DOHH2 (cell line): ENCODE data around the gene EPG5.

Source experiments
- H3F3A ChIP-seq: fragments of 200-600 bp; sonication (generic), shearing (Covaris generic); 2 replicates; pipeline ENCODE4 v1.6.0; 2016; ENCODE audit warnings: antibody characterized with exemption, mild to moderate bottlenecking; ENCODE audit not compliant: control insufficient read depth, insufficient read depth
- H3K27ac ChIP-seq: fragments of 200-600 bp; sonication (generic); 2 replicates; pipeline ENCODE4 v1.5.1; 2014; ENCODE audit warnings: low read depth, mild to moderate bottlenecking, low read length, moderate library complexity
- H3K27me3 ChIP-seq: fragments of 200-600 bp; sonication (generic); 2 replicates; pipeline ENCODE4 v1.6.1; 2014; ENCODE audit warnings: mild to moderate bottlenecking, low read length, mixed read lengths; ENCODE audit not compliant: control insufficient read depth
- H3K36me3 ChIP-seq: fragments of 200-600 bp; sonication (generic); 2 replicates; pipeline ENCODE4 v1.6.1; 2014; ENCODE audit warnings: mild to moderate bottlenecking, low read length, moderate library complexity, mixed read lengths; ENCODE audit not compliant: control insufficient read depth
- H3K4me1 ChIP-seq: fragments of 200-600 bp; sonication (generic); 2 replicates; pipeline ENCODE4 v1.6.1; 2014; ENCODE audit warnings: mild to moderate bottlenecking, low read length, mixed read lengths; ENCODE audit not compliant: control insufficient read depth
- H3K4me2 ChIP-seq: fragments of 200-600 bp; sonication (generic); 2 replicates; pipeline ENCODE4 v1.6.0; 2014; ENCODE audit warnings: mild to moderate bottlenecking, low read length, moderate library complexity
- H3K4me3 ChIP-seq: fragments of 200-600 bp; sonication (generic); 2 replicates; pipeline ENCODE4 v1.5.1; 2014; ENCODE audit warnings: mild to moderate bottlenecking, low read length, mixed read lengths
- H3K79me2 ChIP-seq: fragments of 200-600 bp; sonication (generic); 2 replicates; pipeline ENCODE4 v1.6.1; 2014; ENCODE audit warnings: mild to moderate bottlenecking, low read length, mixed read lengths; ENCODE audit not compliant: control insufficient read depth
- H3K9me2 ChIP-seq: fragments of 200-600 bp; sonication (generic); replicated peaks from 2 replicates; pipeline ENCODE4 v1.6.1; 2014; ENCODE audit warnings: mild to moderate bottlenecking, low read length, mixed read lengths; ENCODE audit not compliant: control insufficient read depth
- H3K9me3 ChIP-seq: fragments of 200-600 bp; sonication (generic); 2 replicates; pipeline ENCODE4 v1.6.1; 2014; ENCODE audit warnings: antibody characterized with exemption, low read length, mixed read lengths; ENCODE audit not compliant: control insufficient read depth, insufficient read depth
- H4K20me1 ChIP-seq: fragments of 200-600 bp; sonication (generic); 2 replicates; pipeline ENCODE4 v1.6.0; 2014; ENCODE audit warnings: low read depth, mild to moderate bottlenecking, antibody characterized with exemption, low read length, moderate library complexity; ENCODE audit not compliant: control insufficient read depth, insufficient read depth
- CTCF ChIP-seq: fragments of 200-600 bp; sonication (generic); IDR thresholded peaks from one replicate; pipeline ENCODE4 v1.5.1; 2014; ENCODE audit warnings: antibody characterized with exemption, mild to moderate bottlenecking, low read depth, low read length; ENCODE audit not compliant: poor library complexity, severe bottlenecking
- EZH2phosphoT487 ChIP-seq: fragments of 200-600 bp; sonication (generic); IDR thresholded peaks from 2 replicates; pipeline ENCODE4 v1.6.1; 2017; ENCODE audit warnings: borderline replicate concordance, mild to moderate bottlenecking, antibody characterized with exemption, low read length, moderate library complexity, mixed read lengths

The EPG5 gene

GRCh38 chr18:45981821-45982220 is 14.7 kb upstream of the EPG5 start:
- H3K9me3 ChIP-seq, result no peaks in the 10 kb centered on the region
- H3K9me2 ChIP-seq, result no peaks in the 10 kb centered on the region
- no peaks in the 10 kb centered on the region for H4K20me1 ChIP-seq
- H3K4me1 ChIP-seq, result no peaks in the 10 kb centered on the region
- no peaks in the 10 kb centered on the region for H3K79me2 ChIP-seq
- no peaks in the 10 kb centered on the region for H3K36me3 ChIP-seq
- H3K4me2 ChIP-seq, result no peak overlapping the region
- no peak overlapping the region for H3K4me3 ChIP-seq
- TF ChIP-seq EZH2phosphoT487 (no peak), CTCF (no peak)
- H3K27ac ChIP-seq, result no peak overlapping the region
- H3K27me3 ChIP-seq, result peaks cover 7% of the 10 kb centered on the region
- H3F3A ChIP-seq, result no peaks in the 10 kb centered on the region

GRCh38 chr18:45980229-45980628 is 13.1 kb upstream of the EPG5 start:
- no peaks in the 10 kb centered on the region for H3K36me3 ChIP-seq
- no peaks in the 10 kb centered on the region for H3K79me2 ChIP-seq
- no peak overlapping the region for H3K27ac ChIP-seq
- H3F3A ChIP-seq, result no peaks in the 10 kb centered on the region
- H3K9me2 ChIP-seq, result no peaks in the 10 kb centered on the region
- no peaks in the 10 kb centered on the region for H3K4me1 ChIP-seq
- H4K20me1 ChIP-seq, result no peaks in the 10 kb centered on the region
- peaks cover 7% of the 10 kb centered on the region for H3K27me3 ChIP-seq
- no peak overlapping the region for H3K4me3 ChIP-seq
- H3K9me3 ChIP-seq, result no peaks in the 10 kb centered on the region
- TF ChIP-seq CTCF, result no peak
- TF ChIP-seq EZH2phosphoT487, result no peak
- no peak overlapping the region for H3K4me2 ChIP-seq

- no peaks in the 10 kb centered on the region for H3F3A ChIP-seq
- H3K36me3 ChIP-seq, result no peaks in the 10 kb centered on the region
- H4K20me1 ChIP-seq, result no peaks in the 10 kb centered on the region
- no peaks in the 10 kb centered on the region for H3K27me3 ChIP-seq
- no peaks in the 10 kb centered on the region for H3K9me3 ChIP-seq
- H3K4me2 ChIP-seq, result no peak overlapping the region
- H3K4me1 ChIP-seq, result no peaks in the 10 kb centered on the region
- H3K79me2 ChIP-seq, result no peaks in the 10 kb centered on the region
- H3K27ac ChIP-seq, result no peak overlapping the region
- no peaks in the 10 kb centered on the region for H3K9me2 ChIP-seq
- TF ChIP-seq EZH2phosphoT487, result no peak
- no peak for TF ChIP-seq CTCF
- H3K4me3 ChIP-seq, result no peak overlapping the region
Observed at GRCh38 chr18:45978084-45978483, 11.0 kb upstream of the EPG5 start.

- Histone ChIP-seq H3F3A (no peaks in the 10 kb centered on the region), H3K27ac (no peak overlapping the region), H3K36me3 (no peaks in the 10 kb centered on the region), H3K9me2 (no peaks in the 10 kb centered on the region), H3K4me3 (no peak overlapping the region), H4K20me1 (no peaks in the 10 kb centered on the region), H3K4me1 (no peaks in the 10 kb centered on the region), H3K79me2 (no peaks in the 10 kb centered on the region), H3K9me3 (no peaks in the 10 kb centered on the region), H3K27me3 (no peaks in the 10 kb centered on the region), H3K4me2 (no peak overlapping the region)
- TF ChIP-seq CTCF (no peak), EZH2phosphoT487 (no peak)
Observed at GRCh38 chr18:45976974-45977373, 9.8 kb upstream of the EPG5 start.
